ENCODE data around the gene SENP2. TPM values are rescaled to one million over a fixed set of nuclear protein-coding genes. Genes with fewer than 3 reads are reported as not detected.
"Not testable (repeated sequence)": the region's sequence is repeated elsewhere in the genome, so short reads cannot be mapped to it uniquely, and the experiment has no call there.

Gene SENP2
- total RNA-seq, 4 donors from 2014 or later: 27.5 to 84.9 (median 28.9) TPM

- peak in 1 of 2 donors; percentile 32 for DNase-seq (ENCODE audit: low spot score in 2 of 2)
- not testable (repeated sequence) for H3K4me3 ChIP-seq, H3K27me3 ChIP-seq, H3K27ac ChIP-seq, H3K36me3 ChIP-seq, H3K9me3 ChIP-seq, H3K4me1 ChIP-seq
- 27 to 28% methylated on average over 17 of the region's 17 CpGs for WGBS, 2 donors
- TF ChIP-seq CTCF (IDR thresholded peaks at IDR 0.05): peak; percentile 44 to 69 (median 61)
These were observed 10.8 kb upstream of the SENP2 start for GRCh38 chr3:185575108-185575869.

- no peak overlapping the region for H3K27ac ChIP-seq
- H3K4me3 ChIP-seq: no peak overlapping the region
- no peak for TF ChIP-seq EP300 (IDR thresholded peaks at IDR 0.05)
- TF ChIP-seq POLR2A (IDR thresholded peaks at IDR 0.05): no peak
- TF ChIP-seq CTCF (IDR thresholded peaks at IDR 0.05): no peak
- no peaks in the 10 kb centered on the region for H3K9me3 ChIP-seq
- peaks cover 0 to 16% (median 6%) of the 10 kb centered on the region in 4 donors for H3K4me1 ChIP-seq
- H3K36me3 ChIP-seq: no peaks in the 10 kb centered on the region
- H3K27me3 ChIP-seq: no peaks in the 10 kb centered on the region
- DNase-seq (ENCODE audit: low spot score in 2 of 2): no peak
- 44 to 58% methylated on average over 3 of the region's 3 CpGs for WGBS, 2 donors
These were observed 3.9 kb upstream of the SENP2 start for GRCh38 chr3:185582236-185582635.

GRCh38 chr3:185582871-185583270 is 3.2 kb upstream of the SENP2 start:
- H3K36me3 ChIP-seq: no peaks in the 10 kb centered on the region

GRCh38 chr3:185583925-185584324 is 2.2 kb upstream of the SENP2 start:
- DNase-seq (ENCODE audit: low spot score in 2 of 2): no peak
- H3K4me3 ChIP-seq: no peak overlapping the region
- TF ChIP-seq CTCF (IDR thresholded peaks at IDR 0.05) (no peak), EP300 (IDR thresholded peaks at IDR 0.05) (no peak), POLR2A (IDR thresholded peaks at IDR 0.05) (no peak)
- no peaks in the 10 kb centered on the region for H3K36me3 ChIP-seq
- H3K4me1 ChIP-seq: peaks cover 0 to 32% (median 15%) of the 10 kb centered on the region in 4 donors
- H3K9me3 ChIP-seq: no peaks in the 10 kb centered on the region
- H3K27ac ChIP-seq: no peak overlapping the region
- H3K27me3 ChIP-seq: no peaks in the 10 kb centered on the region
- 68 to 77% methylated on average over 6 of the region's 6 CpGs for WGBS, 2 donors

More at GRCh38 chr3:185582871-185583270, 3.2 kb upstream of the SENP2 start:
- no peak for DNase-seq (ENCODE audit: low spot score in 2 of 2)
- Histone ChIP-seq H3K4me3 (no peak overlapping the region), H3K9me3 (no peaks in the 10 kb centered on the region), H3K27me3 (no peaks in the 10 kb centered on the region), H3K27ac (no peak overlapping the region), H3K4me1 (peaks cover 0 to 22% (median 11%) of the 10 kb centered on the region in 4 donors)
- WGBS, 2 donors: 10 to 14% methylated on average over 3 of the region's 3 CpGs
- no peak for TF ChIP-seq EP300 (IDR thresholded peaks at IDR 0.05)
- TF ChIP-seq CTCF (IDR thresholded peaks at IDR 0.05): no peak
- TF ChIP-seq POLR2A (IDR thresholded peaks at IDR 0.05): no peak

GRCh38 chr3:185584686-185585085 is 1.4 kb upstream of the SENP2 start:
- Histone ChIP-seq H3K36me3 (no peaks in the 10 kb centered on the region), H3K4me1 (peaks cover 0 to 39% (median 15%) of the 10 kb centered on the region in 4 donors), H3K9me3 (no peaks in the 10 kb centered on the region), H3K27me3 (no peaks in the 10 kb centered on the region), H3K27ac (peak overlapping the region in 1 of 4 donors; percentile 94), H3K4me3 (no peak overlapping the region)
- no peak for DNase-seq (ENCODE audit: low spot score in 2 of 2)
- 85 to 91% methylated on average over 4 of the region's 4 CpGs for WGBS, 2 donors
- TF ChIP-seq EP300 (IDR thresholded peaks at IDR 0.05) (no peak), POLR2A (IDR thresholded peaks at IDR 0.05) (no peak)

All from tibial nerve (tissue), 4 donors.